Activated T-cell treated with anti-CD3 and anti-CD28 coated beads for 48 hours (primary cell): ENCODE results near the gene S1PR5.
"Not testable (repeated sequence)": the region's sequence is repeated elsewhere in the genome, so short reads cannot be mapped to it uniquely, and the experiment has no call there.

Experiments used
- DNase-seq: peaks from one replicate; pipeline ENCODE4 v3.0.0-alpha.2; 2020; ENCODE audit warnings: low read depth

Gene S1PR5

GRCh38 chr19:10544753-10545251, 27.6 kb upstream of the S1PR5 start:
- DNase-seq = no peak

GRCh38 chr19:10544242-10544752, 27.1 kb upstream of the S1PR5 start:
- DNase-seq = no peak

- DNase-seq = peak; percentile 78
These were observed 26.4 kb upstream of the S1PR5 start, which contains the start of gene ATG4D for GRCh38 chr19:10543420-10544241. ATG4D (plus strand) TSS chr19:10543904; CDS start chr19:10544091, 187 bp downstream.

GRCh38 chr19:10543059-10543419, 25.8 kb upstream of the S1PR5 start:
- DNase-seq = no peak

- DNase-seq = not testable (repeated sequence)
These were observed 21.8 kb upstream of the S1PR5 start for GRCh38 chr19:10539016-10539415.

- DNase-seq = no peak
These were observed 21.1 kb upstream of the S1PR5 start for GRCh38 chr19:10538204-10538983.

- no peak for DNase-seq
These were observed 20.4 kb upstream of the S1PR5 start for GRCh38 chr19:10537668-10538067.

- DNase-seq = no peak
These were observed 18.4 kb upstream of the S1PR5 start for GRCh38 chr19:10535613-10536012.

GRCh38 chr19:10533646-10534386, 16.6 kb upstream of the S1PR5 start:
- DNase-seq = no peak

GRCh38 chr19:10532457-10532856, 15.2 kb upstream of the S1PR5 start:
- no peak for DNase-seq

- not testable (repeated sequence) for DNase-seq
These were observed 9.6 kb upstream of the S1PR5 start for GRCh38 chr19:10526887-10527286.

- DNase-seq = no peak
These were observed 8.4 kb upstream of the S1PR5 start for GRCh38 chr19:10525636-10526035.

GRCh38 chr19:10523135-10523636, 5.9 kb upstream of the S1PR5 start:
- DNase-seq = no peak

GRCh38 chr19:10521461-10522171, 4.4 kb upstream of the S1PR5 start:
- no peak for DNase-seq

GRCh38 chr19:10520652-10521318, 3.5 kb upstream of the S1PR5 start:
- DNase-seq = no peak

GRCh38 chr19:10519421-10519820, 2.2 kb upstream of the S1PR5 start:
- no peak for DNase-seq

- DNase-seq = no peak
These were observed 1.5 kb upstream of the S1PR5 start for GRCh38 chr19:10518444-10519361.

- no peak for DNase-seq
These were observed 655 bp upstream of the S1PR5 start for GRCh38 chr19:10517760-10518443.
